Ishikawa (cell line): Measurements from ENCODE around the gene ADAMTS5.

Source experiments
- CEBPB ChIP-seq: IDR thresholded peaks from 2 replicates; pipeline ENCODE4 v1.6.1; 2012
- CREB1 ChIP-seq: IDR thresholded peaks from 2 replicates; pipeline ENCODE4 v1.6.1; 2012; ENCODE audit warnings: low read depth
- EGR1 ChIP-seq: IDR thresholded peaks from 2 replicates; pipeline ENCODE4 v1.6.1; 2012
- EP300 ChIP-seq: IDR thresholded peaks from 2 replicates; pipeline ENCODE4 v1.6.1; 2012; ENCODE audit warnings: borderline replicate concordance
- FOXM1 ChIP-seq: IDR thresholded peaks from 2 replicates; pipeline ENCODE4 v1.6.1; 2012; ENCODE audit warnings: low read depth, borderline replicate concordance
- MAX ChIP-seq: IDR thresholded peaks from 2 replicates; pipeline ENCODE4 v1.6.1; 2012
- NFIC ChIP-seq: IDR thresholded peaks from 2 replicates; pipeline ENCODE4 v1.6.1; 2012
- RAD21 ChIP-seq: IDR thresholded peaks from 2 replicates; pipeline ENCODE4 v1.6.1; 2012; ENCODE audit warnings: low read depth
- TAF1 ChIP-seq: IDR thresholded peaks from 2 replicates; pipeline ENCODE4 v1.6.1; 2012; ENCODE audit warnings: low read depth, mild to moderate bottlenecking
- TCF12 ChIP-seq: IDR thresholded peaks from 2 replicates; pipeline ENCODE4 v1.6.1; 2012; ENCODE audit warnings: low read depth
- TEAD4 ChIP-seq: IDR thresholded peaks from 2 replicates; pipeline ENCODE4 v1.6.1; 2012
- YY1 ChIP-seq: IDR thresholded peaks from 2 replicates; pipeline ENCODE4 v1.6.1; 2012; ENCODE audit warnings: low read depth
- ZBTB7A ChIP-seq: IDR thresholded peaks from 2 replicates; pipeline ENCODE4 v1.6.1; 2012; ENCODE audit warnings: low read depth
- TF ChIP-seq, protein P1 (sequence below): IDR thresholded peaks from 2 replicates; pipeline ENCODE4 v1.6.1; 2012
- TF ChIP-seq, protein P2 (sequence below): IDR thresholded peaks from 2 replicates; pipeline ENCODE4 v1.6.1; 2012; ENCODE audit warnings: low read depth, mild to moderate bottlenecking

ADAMTS5 gene

GRCh38 chr21:26956813-26957212 is 10.1 kb downstream of the ADAMTS5 start:
- no peak for TF ChIP-seq TEAD4
- no peak for TF ChIP-seq TCF12
- TF ChIP-seq CEBPB: no peak
- no peak for TF ChIP-seq EGR1
- TF ChIP-seq EP300: no peak
- no peak for TF ChIP-seq TAF1
- TF ChIP-seq RAD21: no peak
- TF ChIP-seq YY1: no peak
- TF ChIP-seq, protein P1, sequence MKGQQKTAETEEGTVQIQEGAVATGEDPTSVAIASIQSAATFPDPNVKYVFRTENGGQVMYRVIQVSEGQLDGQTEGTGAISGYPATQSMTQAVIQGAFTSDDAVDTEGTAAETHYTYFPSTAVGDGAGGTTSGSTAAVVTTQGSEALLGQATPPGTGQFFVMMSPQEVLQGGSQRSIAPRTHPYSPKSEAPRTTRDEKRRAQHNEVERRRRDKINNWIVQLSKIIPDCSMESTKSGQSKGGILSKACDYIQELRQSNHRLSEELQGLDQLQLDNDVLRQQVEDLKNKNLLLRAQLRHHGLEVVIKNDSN: no peak
- TF ChIP-seq ZBTB7A: no peak
- no peak for TF ChIP-seq MAX
- TF ChIP-seq, protein P2, sequence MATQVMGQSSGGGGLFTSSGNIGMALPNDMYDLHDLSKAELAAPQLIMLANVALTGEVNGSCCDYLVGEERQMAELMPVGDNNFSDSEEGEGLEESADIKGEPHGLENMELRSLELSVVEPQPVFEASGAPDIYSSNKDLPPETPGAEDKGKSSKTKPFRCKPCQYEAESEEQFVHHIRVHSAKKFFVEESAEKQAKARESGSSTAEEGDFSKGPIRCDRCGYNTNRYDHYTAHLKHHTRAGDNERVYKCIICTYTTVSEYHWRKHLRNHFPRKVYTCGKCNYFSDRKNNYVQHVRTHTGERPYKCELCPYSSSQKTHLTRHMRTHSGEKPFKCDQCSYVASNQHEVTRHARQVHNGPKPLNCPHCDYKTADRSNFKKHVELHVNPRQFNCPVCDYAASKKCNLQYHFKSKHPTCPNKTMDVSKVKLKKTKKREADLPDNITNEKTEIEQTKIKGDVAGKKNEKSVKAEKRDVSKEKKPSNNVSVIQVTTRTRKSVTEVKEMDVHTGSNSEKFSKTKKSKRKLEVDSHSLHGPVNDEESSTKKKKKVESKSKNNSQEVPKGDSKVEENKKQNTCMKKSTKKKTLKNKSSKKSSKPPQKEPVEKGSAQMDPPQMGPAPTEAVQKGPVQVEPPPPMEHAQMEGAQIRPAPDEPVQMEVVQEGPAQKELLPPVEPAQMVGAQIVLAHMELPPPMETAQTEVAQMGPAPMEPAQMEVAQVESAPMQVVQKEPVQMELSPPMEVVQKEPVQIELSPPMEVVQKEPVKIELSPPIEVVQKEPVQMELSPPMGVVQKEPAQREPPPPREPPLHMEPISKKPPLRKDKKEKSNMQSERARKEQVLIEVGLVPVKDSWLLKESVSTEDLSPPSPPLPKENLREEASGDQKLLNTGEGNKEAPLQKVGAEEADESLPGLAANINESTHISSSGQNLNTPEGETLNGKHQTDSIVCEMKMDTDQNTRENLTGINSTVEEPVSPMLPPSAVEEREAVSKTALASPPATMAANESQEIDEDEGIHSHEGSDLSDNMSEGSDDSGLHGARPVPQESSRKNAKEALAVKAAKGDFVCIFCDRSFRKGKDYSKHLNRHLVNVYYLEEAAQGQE: no peak
- TF ChIP-seq CREB1: no peak
- no peak for TF ChIP-seq FOXM1
- no peak for TF ChIP-seq NFIC

GRCh38 chr21:26956216-26956615 is 10.7 kb downstream of the ADAMTS5 start:
- TF ChIP-seq TCF12 (no peak), TEAD4 (no peak), EP300 (no peak), CEBPB (no peak), YY1 (no peak), NFIC (no peak), FOXM1 (no peak), EGR1 (no peak), ZBTB7A (no peak), CREB1 (no peak), RAD21 (no peak), MAX (no peak), TAF1 (no peak)
- TF ChIP-seq, protein P2: no peak
- TF ChIP-seq, protein P1: no peak

DNA sequence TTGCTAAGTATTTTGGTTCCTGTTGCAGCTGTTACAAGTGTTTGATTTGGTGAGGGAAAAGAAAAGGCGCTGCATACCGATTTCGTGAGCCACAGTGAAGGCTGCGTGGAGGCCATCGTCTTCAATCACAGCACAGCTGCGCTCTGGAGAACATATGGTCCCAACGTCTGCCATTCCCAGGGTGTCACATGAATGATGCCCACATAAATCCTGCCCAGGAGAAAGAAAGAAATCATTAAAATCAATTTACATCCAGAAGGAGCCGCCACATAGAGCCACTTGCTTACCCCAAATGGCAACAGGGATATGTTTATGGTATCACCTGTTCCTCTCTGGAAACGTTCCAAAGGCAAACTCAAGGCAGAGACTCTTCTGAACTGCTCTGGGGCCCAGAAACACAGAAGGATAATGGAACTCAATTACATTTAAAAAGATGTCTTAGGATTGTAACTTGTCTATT is 12.2 kb downstream of the ADAMTS5 start:
- TF ChIP-seq TAF1: no peak
- no peak for TF ChIP-seq EP300
- TF ChIP-seq, protein P2: no peak
- no peak for TF ChIP-seq RAD21
- no peak for TF ChIP-seq YY1
- TF ChIP-seq NFIC: no peak
- no peak for TF ChIP-seq CREB1
- TF ChIP-seq, protein P1: no peak
- TF ChIP-seq CEBPB: no peak
- TF ChIP-seq MAX: no peak
- TF ChIP-seq TEAD4: no peak
- no peak for TF ChIP-seq TCF12
- no peak for TF ChIP-seq FOXM1
- TF ChIP-seq EGR1: no peak
- TF ChIP-seq ZBTB7A: no peak
